ACHN (cell line): ENCODE measurements around the gene FAM181A.

Experiments used
- DNase-seq: peaks from one replicate; pipeline ENCODE4 v3.0.0-alpha.2; 2015
- in situ Hi-C: cut with HindIII; loops from 2 replicates; pipeline ENCODE4 v1.10.0; 2017; ENCODE audit warnings: low sequenced_read_pairs, low pct_ligation_motif_present, low pct_unique_long_range_greater_than_20kb

Gene FAM181A

GRCh38 chr14:93924592-93925355 lies 2.4 kb upstream of the FAM181A start:
- in situ Hi-C loops, result loop anchor here (25.0 kb wide), 1 partner anchor 262 kb away; no protein-coding TSS in a partner anchor
- no peak for DNase-seq

DNA sequence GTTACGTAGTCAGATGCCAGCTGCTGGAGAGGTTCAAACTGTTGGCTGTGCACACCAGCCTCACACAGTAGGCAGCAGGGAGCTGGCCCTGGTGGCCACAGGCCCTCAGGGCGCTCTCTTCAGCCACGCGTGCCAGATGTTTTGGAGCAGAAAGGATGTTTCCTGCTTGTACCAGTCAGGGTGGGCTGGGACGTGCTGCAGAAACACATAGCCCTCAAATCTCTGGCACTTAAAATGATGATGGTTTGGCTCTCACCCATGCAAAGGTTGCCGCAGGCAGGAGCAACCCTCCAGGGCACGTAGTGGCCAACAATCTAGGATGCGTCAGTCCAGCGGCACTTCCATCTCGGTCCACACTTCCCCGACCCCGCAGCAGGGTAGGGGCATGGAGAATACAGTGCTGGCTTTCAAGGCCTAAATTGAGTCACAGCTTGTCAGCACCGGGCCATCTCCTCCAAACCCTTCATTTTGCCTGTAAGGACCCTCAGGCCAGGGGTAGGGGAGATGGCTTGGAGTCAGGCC lies 1.7 kb upstream of the FAM181A start:
- in situ Hi-C loops, result no loop called here
- DNase-seq, result no peak

DNA sequence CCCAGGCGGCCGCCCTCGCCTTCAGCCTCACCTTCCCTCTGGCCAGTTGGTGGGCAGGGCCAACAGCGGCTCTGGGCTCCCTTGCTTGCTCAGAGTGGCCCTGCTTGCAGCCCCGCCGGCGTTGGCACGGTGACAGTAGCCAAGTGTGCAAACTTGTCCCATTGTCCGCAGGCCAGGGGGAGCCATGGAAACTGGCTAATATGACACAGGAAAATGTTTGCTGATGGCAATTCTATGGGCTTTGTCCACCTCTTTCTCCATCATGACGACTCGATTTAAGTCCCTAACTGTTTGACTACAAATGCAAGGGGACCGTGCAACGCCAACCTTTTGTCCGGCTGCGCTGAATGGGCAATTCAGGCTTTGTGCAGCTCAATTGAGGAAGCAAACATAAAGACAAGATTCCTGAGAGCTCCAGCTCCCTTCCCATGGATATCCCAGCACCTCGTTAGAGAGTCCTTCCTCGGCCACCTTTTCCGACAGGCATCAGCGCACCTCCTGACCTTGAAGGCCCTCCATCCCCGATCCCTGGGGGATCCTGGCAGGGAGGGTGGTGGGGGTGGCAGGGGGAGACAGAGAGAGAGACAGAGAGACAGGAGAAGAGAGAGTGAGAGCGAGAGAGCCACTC lies 785 bp upstream of the FAM181A start:
- in situ Hi-C loops, result no loop called here
- no peak for DNase-seq

GRCh38 chr14:93927800-93928145 lies 629 bp downstream of the FAM181A start:
- in situ Hi-C loops, result no loop called here

GRCh38 chr14:93928184-93929047 lies 1.3 kb downstream of the FAM181A start:
- no peak for DNase-seq
- in situ Hi-C loops, result no loop called here

More at GRCh38 chr14:93927800-93928145, 629 bp downstream of the FAM181A start:
- DNase-seq, result no peak

GRCh38 chr14:93929048-93929535 lies 1.9 kb downstream of the FAM181A start:
- in situ Hi-C loops, result no loop called here
- no peak for DNase-seq

GRCh38 chr14:93929657-93930056 lies 2.5 kb downstream of the FAM181A start:
- DNase-seq, result no peak
- in situ Hi-C loops, result no loop called here

DNA sequence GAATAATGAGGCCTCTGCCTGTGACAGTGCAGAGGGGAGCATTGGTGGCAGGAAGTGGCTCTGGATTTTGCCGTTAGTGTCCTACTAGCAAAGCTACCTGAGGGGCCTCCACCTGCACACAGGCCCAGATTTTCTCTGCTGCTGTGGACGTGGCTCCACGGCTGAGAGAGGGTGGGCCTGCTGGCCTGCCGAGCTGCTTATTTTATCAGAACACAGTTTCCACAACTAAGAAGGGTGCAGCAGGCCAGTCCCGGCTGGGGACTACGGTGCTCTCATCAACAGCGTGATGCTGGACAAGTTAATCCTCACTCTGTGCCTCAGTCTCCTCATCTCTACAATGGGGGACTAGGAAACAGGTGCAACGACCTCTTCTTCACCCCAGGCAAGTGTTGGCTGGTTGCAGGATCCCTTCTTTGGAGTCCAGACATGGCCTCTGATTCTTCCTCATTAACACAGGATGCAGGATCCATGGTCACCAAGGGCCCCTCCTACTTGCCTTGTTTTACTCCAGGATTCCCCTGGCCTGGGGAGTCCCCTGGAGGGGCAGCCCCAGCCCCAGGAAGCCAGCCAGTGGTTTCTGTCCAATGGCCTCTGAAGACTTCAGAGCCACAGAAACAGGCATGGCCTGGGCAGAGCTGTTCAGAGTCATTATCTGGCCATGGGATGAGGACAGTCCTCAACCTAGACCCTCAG lies 3.3 kb downstream of the FAM181A start:
- in situ Hi-C loops, result no loop called here
- no peak for DNase-seq

DNA sequence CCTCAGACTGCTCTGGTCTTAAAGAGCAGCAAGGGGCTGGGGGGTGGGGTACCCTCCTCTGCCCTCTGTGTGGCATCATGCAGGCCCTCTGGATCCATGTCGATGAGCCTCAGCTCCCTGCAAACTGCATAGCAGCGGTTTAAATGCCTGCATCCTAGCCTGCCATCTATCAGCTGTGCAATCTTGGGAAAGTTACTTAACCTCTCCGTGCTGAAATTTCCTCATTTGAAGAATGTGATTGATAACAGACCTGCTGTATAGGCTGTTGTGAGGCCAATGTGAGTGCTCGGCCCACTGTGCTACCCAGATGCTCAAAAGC lies 3.8 kb downstream of the FAM181A start:
- in situ Hi-C loops, result no loop called here
- DNase-seq, result no peak

- no peak for DNase-seq
- in situ Hi-C loops, result no loop called here
Observed at GRCh38 chr14:93932642-93933041, 5.5 kb downstream of the FAM181A start.

- in situ Hi-C loops, result no loop called here
Observed at GRCh38 chr14:93935213-93935612, 8.1 kb downstream of the FAM181A start.

GRCh38 chr14:93936245-93936644 lies 9.1 kb downstream of the FAM181A start:
- DNase-seq, result peak; percentile 29
- in situ Hi-C loops, result no loop called here

More at GRCh38 chr14:93935213-93935612, 8.1 kb downstream of the FAM181A start:
- no peak for DNase-seq

DNA sequence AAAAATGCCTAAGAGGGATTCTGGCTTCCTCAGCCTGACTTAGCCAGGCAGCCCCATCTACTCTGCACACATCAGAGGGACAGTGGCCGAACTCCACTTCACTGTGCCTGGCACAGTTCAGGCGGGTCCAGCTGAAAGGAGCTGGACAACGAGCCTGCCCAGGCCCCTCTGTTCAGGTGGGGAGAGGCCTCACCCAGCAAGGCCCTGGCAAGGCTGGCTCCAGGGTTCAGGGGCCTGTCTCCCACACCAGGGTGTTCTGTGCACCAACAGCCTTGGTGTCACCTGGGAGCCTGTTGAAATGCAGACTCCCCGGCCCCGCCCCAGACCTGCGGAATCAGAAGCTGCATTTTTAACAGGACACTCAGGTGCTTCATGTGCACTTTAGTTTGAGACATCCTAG lies 9.8 kb downstream of the FAM181A start:
- no peak for DNase-seq
- in situ Hi-C loops, result no loop called here

GRCh38 chr14:93937519-93937918 lies 10.4 kb downstream of the FAM181A start:
- no peak for DNase-seq
- in situ Hi-C loops, result no loop called here

DNA sequence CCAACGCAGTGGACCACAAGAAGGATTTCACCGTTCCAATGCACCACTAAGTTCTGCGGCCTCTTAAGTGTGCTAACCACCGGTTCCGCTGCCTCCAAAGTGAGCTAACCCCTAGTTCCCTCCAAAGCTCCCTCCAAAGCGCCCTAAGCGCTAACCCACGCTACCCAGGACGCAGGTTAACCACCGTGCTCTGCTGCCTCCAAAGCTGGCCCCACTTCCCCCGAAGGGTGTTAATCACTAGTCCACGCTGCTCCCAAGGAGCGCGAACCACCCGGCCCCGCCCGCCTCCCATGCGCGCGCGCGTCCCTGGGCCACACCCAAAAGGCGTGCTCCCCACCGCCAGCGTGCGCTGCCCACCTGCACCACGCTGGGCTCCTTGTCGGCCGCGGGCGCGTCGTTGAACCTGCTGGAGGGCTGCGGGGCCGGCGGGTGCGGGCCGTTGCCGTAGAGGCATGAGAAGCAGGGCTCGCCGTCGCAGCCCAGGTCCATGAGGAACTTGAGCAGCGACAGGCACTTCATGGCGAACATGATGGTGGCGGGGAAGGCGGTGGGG lies 11.7 kb downstream of the FAM181A start:
- no peak for DNase-seq
- in situ Hi-C loops, result no loop called here

- DNase-seq, result peak; percentile 76
- in situ Hi-C loops, result no loop called here
Observed at GRCh38 chr14:93939304-93940229, 12.4 kb downstream of the FAM181A start.

GRCh38 chr14:93940437-93940836 lies 13.3 kb downstream of the FAM181A start:
- in situ Hi-C loops, result no loop called here
- no peak for DNase-seq
